D721Med (cell line): ENCODE measurements around the gene CNTN4.
"Not testable (repeated sequence)": the region's sequence is repeated elsewhere in the genome, so short reads cannot be mapped to it uniquely, and the experiment has no call there.

ENCODE experiments used
- DNase-seq: peaks from one replicate; pipeline ENCODE4 v3.0.0; 2011; ENCODE audit warnings: low spot score; ENCODE audit not compliant: insufficient read length
- FAIRE-seq: peaks from 2 replicates; lab custom pipeline; 2011; peaks lifted over from hg19 to GRCh38; lab: Jason Lieb, UNC
- TF ChIP-seq, protein P1 (sequence below): IDR thresholded peaks from 2 replicates; pipeline ENCODE4 v1.5.1; 2012; ENCODE audit warnings: mild to moderate bottlenecking, control low read depth; ENCODE audit not compliant: insufficient read depth; ENCODE audit errors: missing control alignments

Gene CNTN4

DNA sequence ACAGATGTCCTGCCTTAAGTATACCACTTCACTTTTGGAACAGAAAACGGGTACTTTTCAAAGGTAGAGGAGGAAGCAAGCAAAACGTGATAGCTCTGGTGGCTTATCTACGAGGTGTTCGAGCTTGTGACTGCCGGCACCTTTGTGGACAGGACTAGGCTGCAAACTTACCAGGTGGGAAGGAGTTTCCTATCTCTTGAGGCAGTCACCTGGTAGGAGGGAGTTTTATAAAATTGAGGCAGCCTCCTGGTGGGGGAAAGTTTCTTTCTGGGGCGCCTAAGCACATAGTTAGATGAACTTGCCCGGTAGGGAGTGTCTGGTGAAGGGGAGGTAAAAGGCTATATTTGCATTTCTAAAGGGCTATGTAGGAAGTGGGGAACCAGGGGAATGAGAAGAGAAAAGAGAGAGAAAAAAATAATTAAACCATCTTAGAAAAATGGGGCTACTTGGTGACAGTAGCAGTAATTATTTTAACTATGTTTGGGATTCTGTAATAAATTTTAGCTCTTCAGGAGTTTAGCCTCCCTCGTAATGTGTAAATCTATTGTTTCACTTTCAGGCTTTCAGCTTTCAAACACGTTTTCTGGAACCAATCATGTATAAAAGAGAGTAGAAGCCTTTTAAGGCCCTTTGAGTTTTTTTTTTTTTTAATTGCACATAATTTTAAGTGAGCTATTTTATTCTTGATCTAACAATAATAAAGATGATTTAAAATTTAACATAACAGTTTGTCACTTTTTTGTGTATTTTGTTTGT is 880.5 kb downstream of the CNTN4 start:
- FAIRE-seq (no peak), DNase-seq (no peak)
- TF ChIP-seq, protein P1, sequence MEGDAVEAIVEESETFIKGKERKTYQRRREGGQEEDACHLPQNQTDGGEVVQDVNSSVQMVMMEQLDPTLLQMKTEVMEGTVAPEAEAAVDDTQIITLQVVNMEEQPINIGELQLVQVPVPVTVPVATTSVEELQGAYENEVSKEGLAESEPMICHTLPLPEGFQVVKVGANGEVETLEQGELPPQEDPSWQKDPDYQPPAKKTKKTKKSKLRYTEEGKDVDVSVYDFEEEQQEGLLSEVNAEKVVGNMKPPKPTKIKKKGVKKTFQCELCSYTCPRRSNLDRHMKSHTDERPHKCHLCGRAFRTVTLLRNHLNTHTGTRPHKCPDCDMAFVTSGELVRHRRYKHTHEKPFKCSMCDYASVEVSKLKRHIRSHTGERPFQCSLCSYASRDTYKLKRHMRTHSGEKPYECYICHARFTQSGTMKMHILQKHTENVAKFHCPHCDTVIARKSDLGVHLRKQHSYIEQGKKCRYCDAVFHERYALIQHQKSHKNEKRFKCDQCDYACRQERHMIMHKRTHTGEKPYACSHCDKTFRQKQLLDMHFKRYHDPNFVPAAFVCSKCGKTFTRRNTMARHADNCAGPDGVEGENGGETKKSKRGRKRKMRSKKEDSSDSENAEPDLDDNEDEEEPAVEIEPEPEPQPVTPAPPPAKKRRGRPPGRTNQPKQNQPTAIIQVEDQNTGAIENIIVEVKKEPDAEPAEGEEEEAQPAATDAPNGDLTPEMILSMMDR, result no peak

DNA sequence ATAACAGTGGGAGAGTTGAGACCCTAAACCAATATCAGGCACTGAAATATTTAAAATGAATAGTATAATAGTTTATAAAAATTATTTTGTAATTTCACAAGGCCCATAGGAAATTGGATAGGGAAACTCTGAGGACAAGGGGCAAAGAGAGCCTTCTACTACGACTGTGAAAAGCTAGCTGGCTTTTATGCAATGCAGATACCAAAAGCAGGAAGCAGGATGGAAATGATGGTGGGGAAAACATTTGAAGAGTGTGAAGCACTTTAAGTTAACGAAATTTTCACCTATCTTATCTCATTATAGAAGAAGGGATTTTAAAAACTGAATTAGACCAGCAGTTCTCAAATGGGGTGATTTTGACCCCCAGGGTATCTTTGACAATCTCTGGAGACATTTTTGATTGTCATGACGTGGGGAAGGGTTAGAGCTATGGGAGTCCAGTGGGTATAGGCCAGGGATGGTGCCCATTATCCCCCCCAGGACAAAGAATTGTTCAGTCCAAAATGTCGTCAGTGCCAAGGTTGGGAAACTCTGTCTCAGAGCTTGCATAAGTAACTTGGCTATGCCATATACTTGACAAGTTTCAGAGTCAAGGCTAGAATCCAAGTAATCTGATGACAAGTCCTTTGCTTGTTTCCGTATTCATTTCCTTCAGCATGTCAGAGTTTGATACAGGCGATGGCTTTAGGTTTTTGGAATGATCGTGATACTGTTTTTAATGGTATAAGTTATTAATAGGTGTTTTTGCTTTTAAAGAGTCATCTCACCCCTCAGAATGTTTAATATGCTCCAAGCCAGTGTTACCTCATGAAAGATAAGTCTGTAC is 885.6 kb downstream of the CNTN4 start:
- DNase-seq (no peak), FAIRE-seq (no peak)
- TF ChIP-seq, protein P1, result no peak

DNA sequence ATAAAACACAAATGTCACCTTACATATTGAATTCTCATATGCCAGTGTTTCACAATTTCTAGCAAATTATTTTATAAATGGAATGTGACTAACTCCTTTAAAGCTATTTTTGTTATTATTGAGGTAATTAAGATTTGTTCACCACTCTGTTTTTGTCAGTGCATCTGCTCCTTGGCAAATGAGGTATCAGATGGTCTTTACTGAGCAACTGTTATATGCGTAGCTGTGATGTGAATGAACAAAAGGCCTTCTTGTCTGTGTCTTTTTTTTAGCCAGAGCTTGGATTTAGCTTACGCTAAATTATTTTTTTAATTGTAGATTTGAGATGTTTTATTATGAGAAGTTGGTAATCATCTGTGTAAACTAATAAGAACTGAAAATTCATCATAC is 886.2 kb downstream of the CNTN4 start:
- FAIRE-seq (no peak), DNase-seq (no peak)
- TF ChIP-seq, protein P1, result no peak

DNA sequence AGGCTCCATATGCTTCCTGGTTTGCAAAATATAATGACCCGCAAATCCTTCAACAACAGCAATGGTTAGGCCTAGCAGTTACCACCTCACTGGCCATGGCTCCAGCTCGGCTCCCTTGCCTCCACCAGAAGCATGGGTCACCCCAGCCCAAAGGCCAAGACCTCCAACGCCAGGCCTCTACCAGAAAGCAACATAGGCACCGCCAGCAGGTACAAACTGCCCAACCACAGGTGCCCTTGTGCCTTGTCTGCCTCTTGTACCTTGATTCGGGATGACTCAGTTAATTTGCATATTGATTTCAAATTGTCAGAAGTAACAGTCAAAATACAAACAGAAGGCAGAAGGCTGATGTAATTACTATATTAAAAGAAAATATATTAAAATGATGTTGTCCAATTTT is 886.8 kb downstream of the CNTN4 start:
- TF ChIP-seq, protein P1, result no peak
- no peak for FAIRE-seq
- DNase-seq, result no peak

DNA sequence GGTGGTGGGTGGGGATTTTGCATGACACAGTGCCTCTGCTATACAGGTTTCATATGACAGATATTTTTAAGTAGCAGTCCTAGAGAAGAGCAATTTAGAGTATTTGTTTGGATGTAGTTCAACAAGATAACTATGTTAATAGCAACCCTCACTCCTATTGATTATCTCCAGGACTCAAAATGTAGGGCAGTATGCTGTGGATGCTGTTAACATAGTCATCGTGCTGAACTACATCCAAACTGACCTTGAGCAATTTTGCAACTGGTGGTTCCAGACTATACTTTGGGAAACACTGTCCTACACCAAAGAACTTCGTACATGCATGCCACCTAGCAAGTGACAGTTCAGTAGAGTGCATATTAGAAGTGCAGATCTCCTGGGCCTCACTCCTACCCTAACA is 893.9 kb downstream of the CNTN4 start:
- no peak for DNase-seq
- TF ChIP-seq, protein P1, result no peak
- FAIRE-seq, result no peak

DNA sequence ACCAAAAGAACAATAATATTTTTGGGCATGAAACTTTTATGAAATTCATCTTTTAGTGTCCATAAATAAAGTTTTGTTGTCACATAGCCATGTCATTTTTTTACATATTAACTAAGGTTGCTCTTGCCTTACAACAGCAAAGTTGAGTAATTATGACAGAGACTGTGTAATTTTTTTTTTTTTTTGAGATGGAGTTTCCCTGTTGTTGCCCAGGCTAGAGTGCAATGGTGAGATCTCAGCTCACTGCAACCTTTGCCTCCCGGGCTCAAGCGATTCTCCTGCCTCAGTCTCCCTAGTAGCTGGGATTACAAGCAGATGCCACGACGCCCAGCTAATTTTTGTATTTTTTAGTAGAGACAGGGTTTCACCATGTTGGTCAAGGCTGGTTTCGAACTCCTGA is 894.5 kb downstream of the CNTN4 start:
- FAIRE-seq, DNase-seq: not testable (repeated sequence)

DNA sequence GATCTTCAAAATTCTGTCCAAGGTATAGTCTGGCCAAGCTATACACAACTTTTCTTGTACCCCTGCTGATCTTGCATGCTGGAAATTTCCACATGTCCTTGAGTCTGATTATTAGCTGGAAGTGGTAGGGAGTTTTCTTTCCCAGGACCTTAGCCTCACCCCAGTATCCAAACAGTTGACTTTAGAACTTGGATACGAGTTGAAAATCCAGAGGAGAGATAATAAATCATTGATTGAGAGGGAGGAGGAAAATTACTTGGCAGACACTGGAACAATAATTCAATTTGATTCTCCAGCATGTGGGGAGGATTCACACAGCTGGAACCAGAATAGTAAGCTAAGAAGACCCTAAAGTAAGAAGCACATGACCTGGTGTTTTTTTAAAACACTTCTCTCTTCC is 895.1 kb downstream of the CNTN4 start:
- DNase-seq (no peak), FAIRE-seq (no peak)
- TF ChIP-seq, protein P1, result no peak
